Heart left ventricle (tissue), 16 donors: Measurements from ENCODE around the gene CABLES1. TPM values are rescaled to one million over a fixed set of nuclear protein-coding genes. Genes with fewer than 3 reads are reported as not detected.
A peak's percentile ranks its signal among the peaks of the same experiment; 100 is the strongest.

Experiments used
- ATAC-seq, 4 donors: fragments of 200-7000 bp; cut with Tn5 transposase; one replicate each; pipeline ENCODE4 v1.9.1; 2020 to 2022; ENCODE audit warnings: moderate library complexity in 4 of 4, mild to moderate bottlenecking in 3 of 4, moderate number of reproducible peaks in 1 of 4
- DNase-seq, 5 donors: peaks; one replicate each; pipeline ENCODE4 v3.0.0-alpha.2; 2020
- H3K27ac ChIP-seq, 12 donors: fragments of 200-600 bp; sonication (generic) in 4 of 12; one replicate each; pipeline versions ENCODE4 v1.5.0 to v1.8.0; 2016 to 2022; ENCODE audit warnings: mild to moderate bottlenecking in 2 of 12
- H3K27me3 ChIP-seq, 9 donors: fragments of 200-600 bp; sonication (generic) in 2 of 9; one replicate each; pipeline versions ENCODE4 v1.5.1 to v1.8.0; 2016 to 2022; ENCODE audit warnings: mild to moderate bottlenecking in 3 of 9
- H3K36me3 ChIP-seq, 9 donors: fragments of 200-600 bp; sonication (generic) in 2 of 9; one replicate each; pipeline versions ENCODE4 v1.5.0 to v1.8.0; 2018 to 2022; ENCODE audit warnings: mild to moderate bottlenecking in 2 of 9
- H3K4me1 ChIP-seq, 12 donors: fragments of 200-600 bp; sonication (generic) in 4 of 12; one replicate each; pipeline versions ENCODE4 v1.5.0 to v1.8.0; 2016 to 2022; ENCODE audit warnings: mild to moderate bottlenecking in 3 of 12
- H3K4me3 ChIP-seq, 12 donors: fragments of 200-600 bp; sonication (generic) in 4 of 12; one replicate each; pipeline versions ENCODE4 v1.5.0 to v1.8.0; 2017 to 2022; ENCODE audit warnings: mild to moderate bottlenecking in 9 of 12, moderate library complexity in 4 of 12
- H3K9me3 ChIP-seq, 12 donors: fragments of 200-600 bp; sonication (generic) in 4 of 12; one replicate each; pipeline versions ENCODE4 v1.5.0 to v1.8.0; 2016 to 2022; ENCODE audit warnings: mild to moderate bottlenecking in 1 of 12
- CTCF ChIP-seq, 12 donors: fragments of 200-600 bp; sonication (generic) in 4 of 12; IDR thresholded peaks; one replicate each; pipeline versions ENCODE4 v1.5.0 to v1.8.0; 2018 to 2022; ENCODE audit warnings: antibody characterized with exemption in 12 of 12, mild to moderate bottlenecking in 5 of 12
- POLR2A ChIP-seq, 2 donors: fragments of 450-650 bp; IDR thresholded peaks; one replicate each; pipeline ENCODE4 v1.6.1; 2017; ENCODE audit warnings: antibody characterized with exemption in 2 of 2, mild to moderate bottlenecking in 2 of 2, moderate library complexity in 2 of 2
- WGBS, 4 donors: extraction: QIAGEN DNeasy Blood & Tissue Kit in 2 of 4; methylation state at CpG; one replicate each; pipeline versions ENCODE4 v1.1.5 to v1.1.7; 2013 to 2018; 5-methylcytosine and 5-hydroxymethylcytosine counted together
- intact Hi-C, 10 donors: fragments of 100-400 bp; cut with DNase I; formaldehyde crosslinking; loops; one replicate each; pipeline versions ENCODE4 v1.11.1 to v1.14.2; 2022
- polyA plus RNA-seq, 2 donors: library from polyadenylated mRNA; stranded (reverse); fragments of 200-250 nt; gene quantifications; one replicate each; pipeline ENCODE4 v1.2.3, GENCODE V29; 2013
- total RNA-seq, 9 donors: library from RNA; depleted of rRNA in 2 of 9; stranded (reverse); fragments of >200 nt in 2 of 9; fragmentation: NEBNext Ultra II Directional in 3 of 9; extraction: Animal tissue kit (Norgen Biotek cat#: 25700) in 3 of 9; gene quantifications; one replicate each; pipeline versions ENCODE4 v1.1.0 to v1.2.4, GENCODE V29; 2016 to 2023
- donor health status: ischemic (EF 13 %, LVEDD 7.1; RV severe dilation, severe dysfunction).
- donor health status: healthy with polysubstance abuse.
- donor health status: DM: no; HTN: yes; CAD: no.
- donor health status: DM: no; HTN: no; CAD: no.
- donor health status: ischemic (EF 25% LVEDD 6.9; RV normal size, moderate dysfunction).
- donor health status: ischemic (EF 25% LVEDD 5.7; RV mildly dilated, moderate dysfunction).
- donor health status: healthy.
- donor health status: DM: yes; HTN: yes; CAD: no.
- donor health status: ischemic (EF 35%, LVEDD 5.7; RV mildly dilated, moderate dysfunction).
- donor health status: nonischemic (EF 11% LVEDD 7.7; RV severe dilation, severe dysfunction).
- donor health status: DM: yes; HTN: yes; CAD: no.
- donor health status: PGD.
- donor health status: ischemic (EF 29% LVEDD 5.4; RV normal size, mild dysfunction).
- donor health status: nonischemic (EF 23%, LVEDD 6.1; RV moderate dilation, normal function).

CABLES1 gene
- total and polyA plus RNA-seq, 11 donors = 0.28 to 7.2 (median 2.1) TPM

GRCh38 chr18:23194155-23194996 lies 59.1 kb downstream of the CABLES1 start:
- peak overlapping the region in 10 of 12 donors; percentile 11 to 66 (median 46) for H3K27ac ChIP-seq

GRCh38 chr18:23194997-23195957 lies 60.0 kb downstream of the CABLES1 start:
- Histone ChIP-seq H3K4me1 (peaks cover 0 to 33% (median 12%) of the 10 kb centered on the region in 12 donors), H3K9me3 (no peaks in the 10 kb centered on the region), H3K4me3 (peak overlapping the region in 2 of 12 donors; percentile 10 to 12), H3K36me3 (peaks cover 0 to 5% (median 0%) of the 10 kb centered on the region in 9 donors), H3K27me3 (no peaks in the 10 kb centered on the region), H3K27ac (peak overlapping the region in 7 of 12 donors; percentile 11 to 66 (median 34))
- WGBS, 4 donors = 88 to 91% (median 89%) methylated on average over 9 of the region's 9 CpGs
- DNase-seq (no peak), ATAC-seq (peak in 2 of 4 donors; percentile 43 to 65)
- no peak for TF ChIP-seq CTCF (IDR thresholded peaks at IDR 0.05)
- TF ChIP-seq POLR2A (IDR thresholded peaks at IDR 0.05) = no peak
- intact Hi-C loops = loop anchor here in 6 of 10 donors (5.0 to 10.0 kb wide), 5 partner anchors 50 to 80 kb away; partner anchors contain the start of gene CABLES1 (in 3 of the 6)

More at GRCh38 chr18:23194155-23194996, 59.1 kb downstream of the CABLES1 start:
- no peaks in the 10 kb centered on the region for H3K9me3 ChIP-seq
- peak in 2 of 4 donors; percentile 30 to 76 for ATAC-seq
- no peak for TF ChIP-seq CTCF (IDR thresholded peaks at IDR 0.05)
- TF ChIP-seq POLR2A (IDR thresholded peaks at IDR 0.05) = no peak
- no peak for DNase-seq
- no peaks in the 10 kb centered on the region for H3K27me3 ChIP-seq
- peaks cover 0 to 33% (median 12%) of the 10 kb centered on the region in 12 donors for H3K4me1 ChIP-seq
- H3K36me3 ChIP-seq = peaks cover 0 to 5% (median 0%) of the 10 kb centered on the region in 9 donors
- peak overlapping the region in 2 of 12 donors; percentile 10 to 12 for H3K4me3 ChIP-seq
- 66 to 73% (median 68%) methylated on average over 14 of the region's 14 CpGs for WGBS, 4 donors
- intact Hi-C loops = loop anchor here in 6 of 10 donors (5.0 to 10.0 kb wide), 5 partner anchors 50 to 80 kb away; partner anchors contain the start of gene CABLES1 (in 3 of the 6)

GRCh38 chr18:23196119-23197007 lies 61.1 kb downstream of the CABLES1 start:
- H3K36me3 ChIP-seq = peaks cover 0 to 5% (median 0%) of the 10 kb centered on the region in 9 donors
- H3K9me3 ChIP-seq = no peaks in the 10 kb centered on the region
- intact Hi-C loops = loop anchor here in 3 of 10 donors (10.0 kb wide), 3 partner anchors 52 to 78 kb away; partner anchors contain the start of gene CABLES1 (in 1 of the 3)
- no peak overlapping the region for H3K27ac ChIP-seq
- DNase-seq = no peak
- H3K27me3 ChIP-seq = no peaks in the 10 kb centered on the region
- no peak overlapping the region for H3K4me3 ChIP-seq
- no peak for ATAC-seq
- TF ChIP-seq POLR2A (IDR thresholded peaks at IDR 0.05) (no peak), CTCF (IDR thresholded peaks at IDR 0.05) (no peak)
- H3K4me1 ChIP-seq = peaks cover 0 to 33% (median 12%) of the 10 kb centered on the region in 12 donors
- 83 to 87% (median 86%) methylated on average over 22 of the region's 22 CpGs for WGBS, 4 donors
